T-helper 2 cell treated with Interferon-gamma antibody and Interleukin-4, amounts not matched to agents 5 μg/mL and 100 μg/mL, for 36 hours (primary cell): Measurements from ENCODE around the gene FAM163A.
A peak's percentile ranks its signal among the peaks of the same experiment; 100 is the strongest.
"Not testable (repeated sequence)": the region's sequence is repeated elsewhere in the genome, so short reads cannot be mapped to it uniquely, and the experiment has no call there.

Experiments used
- DNase-seq: peaks from one replicate; pipeline ENCODE4 v3.0.0; 2021; ENCODE audit warnings: low spot score
- H3K27ac Mint-ChIP-seq: one replicate; pipeline ENCODE4 v1.8.0; 2021; ENCODE audit warnings: mild to moderate bottlenecking, mixed read lengths
- H3K27me3 Mint-ChIP-seq: one replicate; pipeline ENCODE4 v1.8.0; 2021; ENCODE audit warnings: low read depth, mixed read lengths
- H3K36me3 Mint-ChIP-seq: one replicate; pipeline ENCODE4 v1.8.0; 2021; ENCODE audit warnings: low read depth, mixed read lengths
- H3K4me1 Mint-ChIP-seq: one replicate; pipeline ENCODE4 v1.8.0; 2021; ENCODE audit warnings: low read depth, mixed read lengths
- H3K4me3 Mint-ChIP-seq: one replicate; pipeline ENCODE4 v1.8.0; 2022; ENCODE audit warnings: mild to moderate bottlenecking, moderate library complexity, mixed read lengths
- H3K9me3 Mint-ChIP-seq: one replicate; pipeline ENCODE4 v1.8.0; 2021; ENCODE audit warnings: mixed read lengths

FAM163A gene

GRCh38 chr1:179818743-179819173 lies 75.7 kb downstream of the FAM163A start:
- no peaks in the 10 kb centered on the region for H3K9me3 Mint-ChIP-seq
- no peak overlapping the region for H3K27ac Mint-ChIP-seq

GRCh38 chr1:179820226-179820970 lies 77.3 kb downstream of the FAM163A start:
- peaks cover 4% of the 10 kb centered on the region for H3K4me1 Mint-ChIP-seq
- no peak overlapping the region for H3K27ac Mint-ChIP-seq
- H3K27me3 Mint-ChIP-seq, result peaks cover 10% of the 10 kb centered on the region
- DNase-seq, result no peak
- no peaks in the 10 kb centered on the region for H3K9me3 Mint-ChIP-seq
- H3K4me3 Mint-ChIP-seq, result no peak overlapping the region
- H3K36me3 Mint-ChIP-seq, result no peaks in the 10 kb centered on the region

More at GRCh38 chr1:179818743-179819173, 75.7 kb downstream of the FAM163A start:
- Mint-ChIP-seq H3K36me3 (no peaks in the 10 kb centered on the region), H3K4me1 (peaks cover 12% of the 10 kb centered on the region), H3K27me3 (peaks cover 15% of the 10 kb centered on the region), H3K4me3 (no peak overlapping the region)
- DNase-seq, result no peak

GRCh38 chr1:179821524-179821923 lies 78.4 kb downstream of the FAM163A start:
- H3K27ac Mint-ChIP-seq, result no peak overlapping the region
- no peaks in the 10 kb centered on the region for H3K4me1 Mint-ChIP-seq
- H3K27me3 Mint-ChIP-seq, result no peaks in the 10 kb centered on the region
- H3K36me3 Mint-ChIP-seq, result no peaks in the 10 kb centered on the region
- H3K4me3 Mint-ChIP-seq, result no peak overlapping the region
- DNase-seq, result no peak
- H3K9me3 Mint-ChIP-seq, result no peaks in the 10 kb centered on the region

- no peak overlapping the region for H3K4me3 Mint-ChIP-seq
- no peaks in the 10 kb centered on the region for H3K27me3 Mint-ChIP-seq
- no peak for DNase-seq
- H3K27ac Mint-ChIP-seq, result no peak overlapping the region
- H3K4me1 Mint-ChIP-seq, result no peaks in the 10 kb centered on the region
- no peaks in the 10 kb centered on the region for H3K36me3 Mint-ChIP-seq
- H3K9me3 Mint-ChIP-seq, result no peaks in the 10 kb centered on the region
These were observed 79.0 kb downstream of the FAM163A start for GRCh38 chr1:179822065-179822464.

GRCh38 chr1:179823693-179824092 lies 80.6 kb downstream of the FAM163A start:
- Mint-ChIP-seq H3K36me3 (no peaks in the 10 kb centered on the region), H3K27ac (no peak overlapping the region), H3K4me3 (no peak overlapping the region), H3K9me3 (no peaks in the 10 kb centered on the region), H3K4me1 (no peaks in the 10 kb centered on the region), H3K27me3 (no peaks in the 10 kb centered on the region)
- DNase-seq, result no peak

GRCh38 chr1:179824265-179824664 lies 81.2 kb downstream of the FAM163A start:
- no peaks in the 10 kb centered on the region for H3K4me1 Mint-ChIP-seq
- no peak overlapping the region for H3K4me3 Mint-ChIP-seq
- H3K27ac Mint-ChIP-seq, result no peak overlapping the region
- no peaks in the 10 kb centered on the region for H3K27me3 Mint-ChIP-seq
- no peak for DNase-seq
- H3K36me3 Mint-ChIP-seq, result no peaks in the 10 kb centered on the region
- no peaks in the 10 kb centered on the region for H3K9me3 Mint-ChIP-seq

- no peak overlapping the region for H3K27ac Mint-ChIP-seq
- DNase-seq, result no peak
- H3K4me1 Mint-ChIP-seq, result no peaks in the 10 kb centered on the region
- no peaks in the 10 kb centered on the region for H3K27me3 Mint-ChIP-seq
- no peaks in the 10 kb centered on the region for H3K9me3 Mint-ChIP-seq
- H3K36me3 Mint-ChIP-seq, result no peaks in the 10 kb centered on the region
- H3K4me3 Mint-ChIP-seq, result no peak overlapping the region
These were observed 82.1 kb downstream of the FAM163A start for GRCh38 chr1:179825206-179825605.

- Mint-ChIP-seq H3K27me3 (no peaks in the 10 kb centered on the region), H3K9me3 (no peaks in the 10 kb centered on the region), H3K27ac (no peak overlapping the region), H3K4me3 (no peak overlapping the region), H3K4me1 (peaks cover 5% of the 10 kb centered on the region), H3K36me3 (no peaks in the 10 kb centered on the region)
- DNase-seq, result no peak
These were observed 82.8 kb downstream of the FAM163A start for GRCh38 chr1:179825798-179826460.

- Mint-ChIP-seq H3K4me1 (peaks cover 13% of the 10 kb centered on the region), H3K36me3 (no peaks in the 10 kb centered on the region), H3K27ac (no peak overlapping the region), H3K9me3 (no peaks in the 10 kb centered on the region), H3K27me3 (no peaks in the 10 kb centered on the region), H3K4me3 (no peak overlapping the region)
- no peak for DNase-seq
These were observed 83.7 kb downstream of the FAM163A start for GRCh38 chr1:179826626-179827280.

GRCh38 chr1:179828554-179829110 lies 85.5 kb downstream of the FAM163A start:
- Mint-ChIP-seq H3K9me3 (no peaks in the 10 kb centered on the region), H3K27me3 (no peaks in the 10 kb centered on the region), H3K27ac (no peak overlapping the region), H3K4me1 (peaks cover 21% of the 10 kb centered on the region), H3K36me3 (no peaks in the 10 kb centered on the region), H3K4me3 (no peak overlapping the region)
- no peak for DNase-seq

GRCh38 chr1:179831225-179831624 lies 88.1 kb downstream of the FAM163A start:
- peaks cover 2% of the 10 kb centered on the region for H3K36me3 Mint-ChIP-seq
- no peaks in the 10 kb centered on the region for H3K27me3 Mint-ChIP-seq
- H3K27ac Mint-ChIP-seq, result peak overlapping the region; percentile 45
- H3K9me3 Mint-ChIP-seq, result no peaks in the 10 kb centered on the region
- H3K4me3 Mint-ChIP-seq, result peak overlapping the region; percentile 63
- DNase-seq, result no peak
- H3K4me1 Mint-ChIP-seq, result peaks cover 21% of the 10 kb centered on the region

- Mint-ChIP-seq H3K4me1 (peaks cover 21% of the 10 kb centered on the region), H3K9me3 (no peaks in the 10 kb centered on the region), H3K4me3 (peak overlapping the region; percentile 63), H3K27ac (peak overlapping the region; percentile 45), H3K36me3 (peaks cover 2% of the 10 kb centered on the region), H3K27me3 (no peaks in the 10 kb centered on the region)
- DNase-seq, result no peak
These were observed 89.0 kb downstream of the FAM163A start for GRCh38 chr1:179831852-179832699.

GRCh38 chr1:179836686-179837445 lies 93.8 kb downstream of the FAM163A start:
- not testable (repeated sequence) for H3K36me3 Mint-ChIP-seq, H3K27me3 Mint-ChIP-seq, H3K4me1 Mint-ChIP-seq, H3K9me3 Mint-ChIP-seq, H3K4me3 Mint-ChIP-seq, DNase-seq, H3K27ac Mint-ChIP-seq
